ENCODE results near the gene ARHGEF19.
A peak's percentile ranks its signal among the peaks of the same experiment; 100 is the strongest.
"Not testable (repeated sequence)": the region's sequence is repeated elsewhere in the genome, so short reads cannot be mapped to it uniquely, and the experiment has no call there.

ARHGEF19 gene

GRCh38 chr1:16244650-16245285 is 32.3 kb upstream of the ARHGEF19 start:
- DNase-seq (ENCODE audit: low read depth): no peak

GRCh38 chr1:16243936-16244649 is 31.6 kb upstream of the ARHGEF19 start:
- peak; percentile 64 for DNase-seq (ENCODE audit: low read depth)

DNA sequence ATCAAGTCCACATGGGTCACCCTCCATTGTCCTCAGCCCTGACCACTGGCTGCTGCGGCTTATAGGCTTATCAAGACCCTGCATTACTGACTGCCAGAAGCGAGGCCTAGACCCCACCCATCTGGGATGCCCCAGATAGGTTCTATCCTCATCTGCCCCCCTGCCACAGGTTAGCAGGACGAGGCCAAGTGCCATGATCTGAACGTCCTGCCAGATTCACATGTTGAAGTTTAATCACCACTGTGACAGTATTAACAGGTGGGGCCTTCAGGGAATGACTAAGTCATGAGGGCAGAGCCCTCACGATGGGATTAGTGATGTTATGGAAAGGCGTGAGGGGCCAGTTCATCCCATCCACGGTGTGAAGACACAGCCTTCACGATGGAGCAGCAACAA is 30.8 kb upstream of the ARHGEF19 start:
- DNase-seq (ENCODE audit: low read depth): no peak

- DNase-seq (ENCODE audit: low read depth): no peak
These were observed 30.2 kb upstream of the ARHGEF19 start for GRCh38 chr1:16242556-16243214.

GRCh38 chr1:16241221-16241708 is 28.8 kb upstream of the ARHGEF19 start:
- DNase-seq (ENCODE audit: low read depth): no peak

- DNase-seq (ENCODE audit: low read depth): no peak
These were observed 27.6 kb upstream of the ARHGEF19 start for GRCh38 chr1:16239972-16240491.

DNA sequence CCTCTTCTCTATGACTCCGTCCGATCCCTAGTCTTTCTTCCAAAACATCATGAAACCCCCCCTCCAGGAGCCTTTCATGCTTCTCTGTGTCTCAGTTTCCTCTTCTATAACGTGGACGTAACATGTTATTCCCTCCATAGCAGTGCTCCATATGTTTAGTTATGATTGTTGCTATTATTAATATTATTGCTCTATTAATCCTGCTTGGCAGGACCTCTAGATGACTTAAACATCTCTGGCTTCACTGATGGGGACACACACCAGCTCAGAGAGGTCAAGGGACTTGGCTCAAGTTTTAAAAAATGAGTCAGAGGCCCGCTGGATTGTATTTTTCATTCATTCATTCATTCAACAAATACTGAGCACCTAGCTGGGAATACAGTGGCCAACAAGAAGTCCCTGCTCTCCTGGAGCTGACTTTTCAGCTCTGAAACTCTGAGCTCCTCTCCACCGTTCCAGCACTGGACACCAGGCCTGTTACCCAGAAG is 24.9 kb upstream of the ARHGEF19 start:
- no peak for DNase-seq (ENCODE audit: low read depth)

GRCh38 chr1:16236511-16237342 is 24.3 kb upstream of the ARHGEF19 start, which contains the start of gene CPLANE2:
CPLANE2 (minus strand) TSS chr1:16237183; CDS start chr1:16236742, 441 bp downstream.
- peak; percentile 95 for DNase-seq (ENCODE audit: low read depth)

- peak; percentile 24 for DNase-seq (ENCODE audit: low read depth)
These were observed 23.6 kb upstream of the ARHGEF19 start for GRCh38 chr1:16235944-16236510.

- no peak for DNase-seq (ENCODE audit: low read depth)
These were observed 22.9 kb upstream of the ARHGEF19 start for GRCh38 chr1:16235347-16235746.

DNA sequence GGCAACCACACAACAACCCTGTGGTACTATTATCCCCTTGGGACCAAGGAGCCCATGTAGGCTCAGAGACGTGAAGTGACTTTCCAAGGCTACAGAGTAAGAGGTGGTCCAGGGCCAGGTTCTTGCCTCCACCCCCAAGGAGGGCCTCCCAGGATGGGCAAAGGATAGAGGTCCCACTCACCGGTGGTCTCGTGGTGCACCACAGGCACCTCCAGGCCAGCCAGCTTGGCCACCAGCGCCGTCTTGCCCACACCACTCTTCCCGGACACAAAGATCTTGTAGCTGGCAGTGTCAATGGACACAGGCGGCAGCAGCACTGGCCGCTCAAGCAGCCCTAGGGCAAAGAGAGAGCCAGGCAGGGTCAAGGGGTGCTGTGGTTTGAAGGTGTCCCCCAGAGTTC is 21.0 kb upstream of the ARHGEF19 start:
- no peak for DNase-seq (ENCODE audit: low read depth)

GRCh38 chr1:16232316-16232710 is 19.9 kb upstream of the ARHGEF19 start:
- no peak for DNase-seq (ENCODE audit: low read depth)

DNA sequence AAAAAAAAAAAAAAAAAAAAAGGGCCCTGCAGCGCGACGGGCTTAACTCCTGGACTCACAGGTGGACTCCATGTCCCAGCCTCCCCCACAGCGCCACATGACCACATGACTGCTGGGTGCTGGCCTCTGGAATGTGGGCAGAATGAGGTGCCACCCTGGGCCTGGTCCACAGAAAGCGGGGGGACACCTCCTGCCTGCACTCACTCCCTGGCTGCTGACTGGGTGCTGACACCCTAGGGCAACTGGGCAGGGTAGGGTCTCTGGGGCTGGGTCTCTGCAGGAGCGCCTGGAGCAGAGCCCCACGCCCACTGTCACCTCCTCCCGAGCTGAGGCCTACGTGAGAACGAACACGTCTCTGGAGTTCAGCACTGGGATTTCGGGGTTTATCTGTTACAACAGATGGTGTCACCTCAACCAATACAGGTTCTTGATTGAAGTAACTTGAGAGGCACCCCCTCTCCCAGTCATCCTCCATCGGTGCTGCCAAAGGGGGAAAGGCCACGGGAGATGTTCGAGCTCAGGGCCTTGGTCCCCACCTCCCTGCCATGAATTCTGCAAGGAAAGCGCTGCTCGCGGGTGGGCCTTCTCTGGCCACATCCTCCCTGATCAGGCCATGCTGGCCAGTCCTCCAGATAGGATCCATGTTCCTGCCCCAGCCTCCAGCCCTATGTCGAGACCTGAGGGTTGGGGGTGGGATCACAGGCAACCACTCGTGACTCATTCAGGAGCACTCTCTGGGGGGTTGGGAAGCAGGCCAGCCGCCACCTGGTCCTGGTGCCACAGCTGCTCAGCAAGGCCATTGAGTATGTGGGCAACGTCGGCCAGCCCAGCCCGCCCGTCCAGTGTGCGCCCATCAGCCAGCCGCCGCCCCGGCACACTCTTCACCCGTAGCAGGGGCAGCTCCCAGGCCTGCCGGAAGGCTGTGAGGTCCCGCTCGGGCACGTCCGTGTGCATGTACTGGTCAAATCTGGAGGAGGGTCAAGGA is 19.2 kb upstream of the ARHGEF19 start:
- DNase-seq (ENCODE audit: low read depth): no peak

GRCh38 chr1:16230744-16231143 is 18.3 kb upstream of the ARHGEF19 start:
- DNase-seq (ENCODE audit: low read depth): no peak

GRCh38 chr1:16229976-16230740 is 17.7 kb upstream of the ARHGEF19 start:
- no peak for DNase-seq (ENCODE audit: low read depth)

DNA sequence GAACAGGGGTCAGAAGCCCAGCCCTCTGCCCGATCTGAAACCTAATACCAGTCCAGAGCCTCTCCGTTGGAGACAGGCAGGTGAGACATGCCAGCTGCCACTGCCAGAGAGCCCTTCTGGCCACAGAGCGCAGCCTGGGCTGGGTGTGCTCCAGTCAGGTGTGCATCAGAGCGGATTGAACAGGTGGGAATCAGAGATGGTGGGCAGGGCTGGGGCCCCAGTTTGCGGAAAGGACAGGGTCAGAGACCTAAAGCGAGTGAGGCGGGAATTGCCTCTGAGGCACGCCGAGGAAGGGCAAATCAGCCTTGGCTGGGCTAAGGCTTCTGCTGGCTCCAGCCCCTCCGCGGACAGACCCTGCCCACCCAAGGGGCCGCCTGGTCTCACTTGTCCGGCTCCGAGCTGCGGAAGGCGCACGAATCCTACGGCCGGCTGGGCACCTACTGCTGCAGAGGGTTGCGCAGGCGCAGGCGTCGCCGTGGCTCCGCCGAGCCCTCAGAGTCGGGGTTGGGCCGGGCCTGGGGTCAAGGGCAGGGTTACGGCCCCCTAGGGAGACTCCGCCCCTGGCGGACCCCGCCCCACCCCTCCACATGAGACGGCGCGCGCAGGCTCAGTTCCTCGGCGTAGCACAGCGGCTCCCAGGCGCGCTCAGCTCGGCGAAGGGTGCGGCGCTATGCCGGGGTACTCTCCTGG is 14.2 kb upstream of the ARHGEF19 start:
- no peak for DNase-seq (ENCODE audit: low read depth)

DNA sequence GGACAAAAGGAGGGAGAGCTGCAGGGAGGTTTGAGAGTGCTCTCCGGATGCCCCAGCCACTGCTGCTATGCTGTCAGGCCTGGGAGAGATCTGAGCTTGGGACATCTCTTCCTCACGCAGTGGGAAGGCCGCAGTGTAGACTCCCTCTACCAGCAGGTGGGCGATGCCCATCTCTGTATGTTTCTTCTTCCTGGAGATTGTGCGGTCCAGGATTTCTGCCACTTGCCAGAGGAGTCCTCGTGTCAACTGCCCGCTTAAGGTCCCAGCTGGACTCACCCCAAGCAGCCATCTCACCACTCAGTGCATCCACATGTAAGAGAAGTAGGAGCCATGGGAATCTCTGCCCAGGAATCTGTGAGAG is 13.7 kb upstream of the ARHGEF19 start:
- no peak for DNase-seq (ENCODE audit: low read depth)

DNA sequence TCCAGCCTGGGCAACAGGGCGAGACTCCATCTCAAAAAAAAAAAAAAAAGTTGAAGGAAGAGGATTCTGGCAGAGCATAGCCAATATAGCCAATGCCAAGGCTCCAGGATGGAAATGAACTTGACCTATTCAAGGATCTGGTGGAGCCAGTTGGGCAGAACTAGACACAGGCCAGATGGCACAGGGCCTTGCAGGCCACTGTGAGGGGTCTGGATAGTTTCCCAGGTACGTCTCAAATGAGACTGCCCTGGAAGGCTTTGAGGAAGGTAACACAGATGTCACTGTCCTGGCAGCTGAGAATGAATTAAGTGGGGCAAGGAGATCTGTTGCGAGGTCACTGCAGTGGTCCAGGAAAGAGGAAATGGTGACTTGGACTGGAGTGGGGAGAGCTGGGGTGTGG is 12.0 kb upstream of the ARHGEF19 start:
- DNase-seq (ENCODE audit: low read depth): no peak

GRCh38 chr1:16222716-16223115 is 10.3 kb upstream of the ARHGEF19 start:
- DNase-seq (ENCODE audit: low read depth): not testable (repeated sequence)
